Uterus (tissue), 2 donors: Measurements from ENCODE around the gene TMEM269.

ENCODE experiments used
- CTCF ChIP-seq, 4 experiments: fragments of 200-600 bp in 2 of 4; fragments of 450-650 bp in 2 of 4; sonication (generic) in 2 of 4; IDR thresholded peaks; one replicate each; pipeline ENCODE4 v1.5.1; 2016 to 2019; ENCODE audit warnings: antibody characterized with exemption in 4 of 4, mild to moderate bottlenecking in 2 of 4, moderate library complexity in 1 of 4
- POLR2A ChIP-seq, 2 donors: fragments of 450-650 bp; IDR thresholded peaks; one replicate each; pipeline ENCODE4 v1.6.1; 2016; ENCODE audit warnings: antibody characterized with exemption in 2 of 2, mild to moderate bottlenecking in 1 of 2, moderate library complexity in 1 of 2

DNA sequence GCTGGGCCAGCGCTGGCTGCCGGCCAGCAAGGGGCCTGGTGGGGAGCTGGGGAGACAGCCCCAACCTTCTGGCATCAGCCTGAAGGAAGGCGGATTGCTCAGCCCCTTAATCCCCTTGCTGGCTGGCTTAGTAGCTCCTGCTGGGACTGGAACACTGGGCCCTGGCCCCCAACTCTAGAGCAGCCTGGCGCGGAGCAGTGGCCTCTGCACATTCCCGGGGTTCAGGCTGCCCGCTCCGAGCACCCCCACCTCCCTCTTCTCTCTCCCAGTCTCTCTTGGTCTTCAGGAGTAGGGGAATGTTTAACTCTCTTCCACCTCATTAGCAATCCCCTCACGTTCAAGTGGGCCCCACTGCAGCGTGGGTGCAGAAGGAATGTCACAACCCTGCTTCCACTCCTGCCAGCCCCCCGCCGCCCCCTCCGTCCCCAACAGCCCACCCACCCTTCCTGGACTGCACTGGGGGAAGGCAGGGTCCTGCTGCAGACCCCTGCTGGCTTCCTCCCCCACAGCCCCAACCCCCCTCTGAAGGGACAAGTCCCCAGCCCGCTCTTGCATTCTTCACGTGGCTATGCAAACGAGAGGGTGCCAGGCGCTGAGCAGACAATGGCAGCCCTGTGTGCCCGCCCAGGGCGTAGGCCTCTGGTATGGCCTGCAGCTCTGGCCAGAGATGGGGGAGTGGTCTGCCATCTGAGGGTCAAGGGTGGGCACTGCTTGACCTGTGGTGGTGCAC is 43.8 kb upstream of the TMEM269 start:
- TF ChIP-seq CTCF (IDR thresholded peaks at IDR 0.05) (no peak), POLR2A (IDR thresholded peaks at IDR 0.05) (no peak)
